HT1080 (cell line): ENCODE data around the gene CAMP. TPM values are rescaled to one million over a fixed set of nuclear protein-coding genes. Genes with fewer than 3 reads are reported as not detected.
A peak's percentile ranks its signal among the peaks of the same experiment; 100 is the strongest.
"Not testable (repeated sequence)": the region's sequence is repeated elsewhere in the genome, so short reads cannot be mapped to it uniquely, and the experiment has no call there.

Source experiments
- DNase-seq: peaks from one replicate; pipeline ENCODE4 v3.0.0-alpha.2; 2015; ENCODE audit warnings: low read depth
- total RNA-seq: library from RNA; depleted of rRNA; stranded (reverse); fragments of >200 nt; shearing (Covaris generic); gene quantifications from 2 replicates; pipeline ENCODE4 v1.2.3, GENCODE V29; 2014

The CAMP gene
- total RNA-seq, 1 experiment from 2014 or later = not detected

DNA sequence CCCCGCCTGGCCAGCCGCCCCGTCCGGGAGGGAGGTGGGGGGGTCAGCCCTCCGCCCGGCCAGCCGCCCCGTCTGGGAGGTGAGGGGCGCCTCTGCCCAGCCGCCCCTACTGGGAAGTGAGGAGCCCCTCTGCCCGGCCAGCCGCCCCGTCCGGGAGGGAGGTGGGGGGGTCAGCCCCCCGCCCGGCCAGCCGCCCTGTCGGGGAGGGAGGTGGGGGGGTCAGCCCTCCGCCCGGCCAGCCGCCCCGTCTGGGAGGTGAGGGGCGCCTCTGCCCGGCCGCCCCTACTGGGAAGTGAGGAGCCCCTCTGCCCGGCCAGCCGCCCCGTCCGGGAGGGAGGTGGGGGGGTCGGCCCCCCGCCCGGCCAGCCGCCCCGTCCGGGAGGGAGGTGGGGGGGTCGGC, 11.5 kb upstream of the CAMP start:
- not testable (repeated sequence) for DNase-seq

DNA sequence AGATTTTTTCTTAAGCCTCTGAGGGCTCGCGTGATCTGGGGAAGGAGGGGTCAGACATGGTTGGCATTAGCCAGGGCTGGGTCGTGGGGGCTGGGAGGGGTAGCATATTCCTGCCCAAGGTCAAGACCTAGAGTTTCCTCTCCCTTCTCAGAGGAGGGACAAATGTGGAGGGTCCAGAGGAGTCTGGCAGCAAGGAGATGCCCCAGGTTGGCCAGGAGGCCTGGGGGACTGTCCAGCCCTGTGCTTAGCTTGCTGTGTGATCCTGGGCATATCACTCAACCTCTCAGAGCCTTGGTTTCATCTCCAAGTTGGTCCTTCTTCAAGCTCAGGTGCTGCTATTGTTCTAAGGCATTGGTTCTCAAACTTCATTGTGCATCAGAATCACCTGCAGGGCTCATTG, 9.1 kb upstream of the CAMP start:
- DNase-seq = no peak

DNA sequence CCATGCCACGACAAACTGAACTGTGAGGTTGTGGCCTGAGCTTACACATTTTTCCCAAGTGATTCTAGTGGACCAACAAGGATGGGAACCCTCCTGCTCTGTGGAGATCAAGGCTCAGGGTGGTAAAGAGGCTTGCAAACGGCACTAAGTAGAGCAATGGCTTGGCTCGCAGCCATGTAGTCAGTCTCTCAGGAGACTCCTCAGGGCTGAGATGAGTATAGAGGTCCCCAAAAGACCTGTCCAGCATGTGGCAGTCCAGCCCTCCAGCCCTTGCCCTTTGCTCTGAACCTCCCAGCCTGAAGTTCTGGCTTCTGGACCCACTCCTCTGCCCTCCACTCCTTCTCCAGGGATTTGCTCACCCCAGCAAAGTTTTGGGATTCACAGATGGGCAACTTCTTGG, 8.3 kb upstream of the CAMP start:
- no peak for DNase-seq

DNA sequence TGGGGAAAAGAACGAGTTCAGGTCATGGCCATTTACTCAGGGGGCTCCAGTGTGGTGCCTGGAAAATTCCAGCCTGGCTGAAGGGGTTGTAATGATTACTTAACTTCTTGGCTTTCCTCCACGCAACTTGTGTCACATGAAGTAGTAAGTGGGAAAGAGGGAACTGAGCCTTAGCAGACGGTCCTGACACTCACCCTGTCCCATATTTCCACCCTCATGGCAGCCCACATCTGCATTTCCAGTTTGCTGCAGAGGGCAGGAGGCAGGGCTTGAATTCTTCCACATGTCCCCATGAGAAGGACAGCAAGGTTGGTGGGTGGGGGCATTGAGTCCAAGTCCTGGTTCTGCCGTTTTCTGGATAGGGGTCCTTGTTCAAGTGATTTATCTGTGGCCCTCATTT, 7.8 kb upstream of the CAMP start:
- no peak for DNase-seq

DNA sequence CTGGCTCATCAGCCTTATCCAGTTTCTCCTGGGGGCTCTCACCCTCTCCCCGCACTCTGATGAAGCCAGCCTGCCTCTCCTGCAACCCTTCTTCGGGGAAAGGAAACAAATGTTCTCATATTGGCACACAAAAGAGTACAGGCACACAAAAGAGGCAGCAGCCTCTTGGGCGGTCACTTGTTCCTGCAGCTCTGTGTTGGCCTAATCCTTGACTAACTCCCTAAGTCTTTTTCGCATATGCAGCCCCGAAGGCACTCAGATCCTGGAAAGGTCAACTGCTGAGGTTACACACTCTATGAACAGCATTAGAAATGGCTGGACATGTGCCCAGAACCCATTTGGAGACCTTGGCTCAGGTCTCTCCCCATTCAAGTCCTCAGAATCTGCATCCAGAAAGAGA, 7.4 kb upstream of the CAMP start:
- no peak for DNase-seq

DNA sequence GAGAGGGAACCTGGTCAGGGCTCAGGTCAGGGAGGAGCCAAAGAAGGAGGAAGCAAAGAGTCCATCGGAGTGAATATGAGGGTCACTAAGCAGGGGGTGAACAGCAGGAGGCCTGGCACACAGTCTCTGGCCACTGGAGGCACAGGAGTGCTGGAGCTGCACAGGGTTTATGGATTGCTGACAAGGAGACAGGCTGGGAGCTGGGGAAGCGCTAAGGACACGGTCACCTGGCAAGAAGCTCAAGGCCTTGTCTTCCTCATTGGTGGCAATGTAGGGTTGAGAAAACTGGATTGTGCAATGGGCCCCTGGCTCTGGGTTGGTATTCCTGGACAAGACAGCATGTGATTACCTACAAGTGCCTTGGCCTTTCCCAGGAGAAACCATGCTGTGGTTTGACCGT, 5.8 kb upstream of the CAMP start:
- DNase-seq = no peak

DNA sequence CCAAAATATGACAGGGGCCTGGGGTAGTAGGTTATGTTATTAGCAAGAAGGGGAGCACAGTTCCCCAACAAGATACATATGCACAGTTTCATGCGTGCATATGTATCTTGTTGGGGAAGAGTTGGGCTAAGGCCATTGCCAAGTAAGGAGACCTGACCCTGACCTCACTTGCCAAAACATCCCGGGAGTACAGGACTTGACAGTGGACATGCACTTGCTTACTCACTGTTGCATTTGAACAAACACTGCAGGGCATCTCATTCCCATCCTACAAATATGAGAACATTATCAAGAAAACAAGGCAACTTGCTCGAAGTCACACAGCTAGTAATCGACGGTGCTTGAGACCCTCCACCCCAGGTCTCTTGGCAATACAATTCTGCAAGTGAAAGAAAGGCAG, 4.8 kb upstream of the CAMP start:
- no peak for DNase-seq

DNA sequence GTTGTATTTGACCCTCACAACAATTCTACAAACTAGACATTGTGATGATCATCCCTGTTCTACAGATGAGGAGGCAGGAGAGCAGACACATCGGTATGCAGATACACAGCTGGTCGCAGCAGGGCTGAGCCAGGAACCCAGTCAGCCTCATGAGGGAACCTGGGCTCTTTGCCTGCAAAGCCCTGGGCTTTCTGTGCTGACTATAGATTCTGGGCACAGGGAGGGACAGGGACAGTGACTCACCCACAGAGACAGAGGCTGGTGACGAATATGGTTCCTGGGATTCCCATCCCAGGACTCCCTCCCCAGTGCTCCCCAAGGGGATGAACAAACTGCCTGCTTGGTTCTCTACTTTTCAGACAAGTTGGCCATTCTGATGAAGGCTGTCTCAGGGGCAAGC, 3.8 kb upstream of the CAMP start:
- no peak for DNase-seq

DNA sequence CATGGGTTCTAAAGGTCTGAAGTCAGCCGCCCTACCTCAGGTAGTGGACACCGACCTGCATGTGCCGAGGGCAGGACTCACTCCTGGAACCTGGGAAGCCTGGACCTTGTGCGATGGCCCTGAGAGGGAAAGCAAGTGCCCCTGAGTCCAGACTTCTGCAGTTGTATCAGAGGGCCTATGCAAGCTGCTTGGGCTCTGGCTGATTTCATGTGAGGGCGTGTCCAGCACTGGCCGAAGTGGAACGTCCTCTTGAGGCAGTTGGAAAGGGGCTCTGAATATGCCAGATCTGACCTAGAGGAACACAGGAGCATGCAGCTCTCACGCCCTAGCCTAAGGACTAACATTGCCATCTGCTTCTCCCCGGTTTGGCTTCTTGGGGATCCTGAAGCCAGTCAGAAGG, 2.5 kb upstream of the CAMP start:
- DNase-seq = no peak

DNA sequence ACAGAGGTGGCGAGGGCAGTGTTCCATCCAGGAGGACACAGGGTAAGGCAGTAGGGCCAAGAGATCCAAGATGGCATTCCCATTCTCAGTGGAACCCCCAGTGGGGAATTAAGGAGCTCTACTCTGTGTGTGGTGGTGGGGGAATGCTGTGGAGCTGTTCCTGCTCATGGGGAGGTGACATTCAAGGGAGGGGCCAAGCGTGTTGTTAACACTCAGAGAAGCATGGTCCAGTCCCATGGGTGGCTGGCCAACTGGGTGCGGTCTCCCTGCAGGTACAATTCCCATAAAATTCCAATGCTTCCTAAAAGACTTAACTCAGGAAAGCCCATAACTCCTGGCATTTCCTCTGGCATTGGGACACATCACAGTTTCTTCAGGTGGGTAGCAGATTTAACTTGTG, 2.3 kb downstream of the CAMP start:
- DNase-seq = no peak

DNA sequence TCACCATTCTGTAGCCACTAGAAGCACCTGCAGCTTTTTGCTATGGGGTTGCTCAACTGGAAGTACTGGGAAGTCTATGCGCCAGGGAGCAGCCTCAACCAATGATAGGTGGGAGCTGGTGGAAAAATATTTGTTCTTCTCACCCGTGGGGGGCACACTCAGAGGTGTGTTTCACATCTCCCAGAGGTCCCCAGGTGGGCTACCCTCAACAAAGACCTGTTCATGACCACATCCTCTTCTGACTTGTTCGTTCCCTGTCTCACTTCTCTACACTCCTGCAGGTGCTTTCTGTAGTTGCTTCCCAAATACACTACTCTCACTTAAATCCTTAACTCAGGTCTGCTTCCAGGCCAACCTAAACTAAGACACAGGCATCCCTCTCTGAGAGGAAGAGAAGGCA, 3.6 kb downstream of the CAMP start:
- DNase-seq = no peak

DNA sequence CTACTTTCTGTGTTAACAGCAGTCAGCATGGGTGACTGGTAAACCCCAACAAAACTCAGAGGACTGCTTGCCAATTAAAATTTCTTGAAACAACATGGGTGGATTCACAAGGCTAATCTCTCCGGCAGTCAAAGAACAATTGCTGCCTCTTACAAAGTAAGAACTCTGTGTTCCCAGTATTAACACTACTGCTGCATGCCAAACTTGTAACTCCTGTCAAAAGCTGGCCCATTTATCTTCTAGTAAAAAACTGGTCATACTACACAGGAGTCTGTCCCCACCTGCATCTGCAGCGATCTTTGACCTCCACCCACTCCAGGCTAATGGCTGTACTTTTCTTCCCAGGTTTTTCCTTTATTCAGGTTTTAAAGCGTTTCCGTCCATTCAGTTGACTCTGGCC, 8.9 kb downstream of the CAMP start:
- no peak for DNase-seq

DNA sequence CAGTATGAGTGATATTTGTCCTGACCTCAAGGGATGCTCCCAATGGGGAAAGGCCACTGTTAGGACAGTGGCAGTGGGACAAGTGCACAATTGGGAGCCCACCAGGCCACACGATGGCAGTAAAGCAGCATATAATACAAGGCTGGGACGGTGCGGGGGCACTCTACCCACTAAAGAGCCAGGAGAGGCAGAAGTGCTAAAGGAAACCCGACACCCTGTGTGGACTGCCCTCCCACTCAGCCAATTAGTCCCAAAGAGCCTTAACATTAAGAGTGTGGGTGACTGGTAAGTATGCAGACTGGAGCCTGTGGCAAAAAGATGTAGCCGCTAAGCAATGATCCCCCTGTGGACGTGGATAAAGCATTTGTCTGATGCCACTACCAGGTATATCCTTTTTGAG, 9.4 kb downstream of the CAMP start:
- peak; percentile 79 for DNase-seq

DNA sequence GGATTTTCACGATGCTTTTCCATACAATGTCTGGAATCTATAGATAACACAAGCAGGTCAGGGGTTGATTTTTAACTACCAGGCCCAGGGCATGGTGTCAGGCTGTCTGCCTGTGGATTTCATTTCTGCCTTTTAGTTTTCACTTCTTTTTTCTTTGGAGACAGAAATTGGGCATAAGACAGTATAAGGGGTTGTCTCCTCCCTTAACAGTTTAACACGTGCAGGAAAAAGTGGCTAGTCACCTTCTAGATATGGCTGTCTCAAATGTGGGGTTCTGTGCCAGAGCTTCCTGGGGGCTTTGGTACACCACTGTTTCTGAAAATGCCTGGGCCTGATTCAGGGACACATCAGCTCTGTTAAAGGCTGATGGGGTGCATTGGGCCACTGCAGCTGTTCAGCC, 10.2 kb downstream of the CAMP start:
- DNase-seq = no peak

DNA sequence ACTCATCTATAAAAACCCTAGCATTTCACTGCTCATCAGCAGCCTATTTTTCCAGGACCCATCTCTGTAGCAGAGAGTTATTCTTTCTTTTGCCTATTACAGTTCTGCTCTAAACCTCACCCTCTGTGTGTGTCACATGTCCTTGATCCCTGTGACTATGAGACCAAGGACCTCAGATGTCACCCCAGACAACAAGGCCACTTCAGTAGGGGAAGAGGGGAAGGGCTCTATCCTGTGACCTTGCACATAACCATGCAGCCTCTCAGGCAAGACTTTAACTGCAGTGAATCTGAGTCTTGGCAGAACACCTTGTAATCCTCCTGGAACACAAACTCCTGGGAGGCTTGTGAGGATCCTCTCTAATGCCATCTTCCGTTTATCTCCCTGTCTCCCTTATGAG, 13.2 kb downstream of the CAMP start:
- DNase-seq = no peak

DNA sequence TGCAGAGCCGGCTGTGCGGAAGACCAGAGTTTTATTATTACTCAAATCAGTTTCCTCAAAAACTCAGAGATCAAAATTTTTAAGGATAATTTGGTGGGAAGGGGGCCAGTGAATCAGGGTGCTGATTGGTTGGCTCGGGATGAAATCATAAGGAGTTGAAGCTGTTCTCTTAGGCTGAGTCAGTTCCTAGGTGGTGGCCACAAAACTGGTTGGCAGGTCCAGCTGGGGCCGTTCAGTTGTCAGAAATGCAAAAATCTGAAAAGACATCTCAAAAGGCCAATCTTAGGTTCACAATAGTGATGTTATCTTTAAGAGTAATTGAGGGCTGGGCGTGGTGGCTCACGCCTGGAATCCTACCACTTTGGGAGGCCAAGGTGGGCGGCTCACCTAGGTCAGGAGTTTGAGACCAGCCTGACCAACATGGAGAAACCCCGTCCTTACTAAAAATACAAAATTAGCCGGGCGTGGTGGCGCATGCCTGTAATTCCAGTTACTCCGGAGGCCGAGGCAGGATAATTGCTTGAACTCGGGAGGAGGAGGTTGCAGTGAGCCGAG, 15.3 kb downstream of the CAMP start:
- no peak for DNase-seq

DNA sequence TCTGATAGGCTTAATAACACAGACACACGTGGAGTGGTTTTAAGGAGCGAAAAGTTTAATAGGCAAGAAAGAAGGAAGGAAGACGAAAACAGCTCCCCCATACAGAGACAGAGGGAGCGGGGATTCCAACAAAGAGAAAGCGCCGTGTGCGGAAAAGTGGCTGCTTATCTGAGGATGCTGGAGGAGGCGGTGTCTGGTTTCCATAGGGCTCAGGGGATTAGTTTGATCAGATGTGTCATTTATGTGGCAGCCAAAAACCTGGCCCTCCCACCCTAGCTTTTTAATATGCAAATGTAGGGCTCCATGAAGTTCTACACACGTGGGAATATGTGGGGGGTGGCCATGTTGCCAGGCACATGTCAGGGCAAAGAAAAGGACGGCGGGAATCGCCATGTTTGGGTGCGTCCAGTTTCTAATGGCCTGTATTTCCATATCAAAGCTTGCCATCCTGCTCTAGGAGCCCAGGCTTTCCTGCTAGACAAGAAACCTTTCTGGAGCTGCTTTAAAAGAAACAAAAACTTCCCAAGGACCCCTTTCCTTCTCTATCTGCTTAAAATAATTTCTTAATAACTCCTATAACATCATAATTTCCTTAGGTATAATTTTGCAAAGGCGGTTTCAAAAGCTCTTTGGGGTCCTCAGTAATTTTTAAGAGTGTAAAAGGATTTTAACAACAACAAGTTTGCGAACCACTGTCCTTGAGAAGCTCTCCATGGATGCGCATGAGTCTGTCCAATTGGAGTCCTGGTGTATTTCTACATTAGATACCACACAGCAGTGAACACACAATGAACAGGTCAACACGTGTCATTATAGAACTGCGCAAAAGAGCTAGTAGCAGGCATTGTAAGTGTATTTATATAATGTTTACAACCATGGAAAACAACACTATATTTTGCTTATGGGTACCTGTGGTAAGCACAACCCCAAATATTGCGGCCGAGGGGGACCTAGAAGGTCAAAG, 17.0 kb downstream of the CAMP start:
- no peak for DNase-seq

DNA sequence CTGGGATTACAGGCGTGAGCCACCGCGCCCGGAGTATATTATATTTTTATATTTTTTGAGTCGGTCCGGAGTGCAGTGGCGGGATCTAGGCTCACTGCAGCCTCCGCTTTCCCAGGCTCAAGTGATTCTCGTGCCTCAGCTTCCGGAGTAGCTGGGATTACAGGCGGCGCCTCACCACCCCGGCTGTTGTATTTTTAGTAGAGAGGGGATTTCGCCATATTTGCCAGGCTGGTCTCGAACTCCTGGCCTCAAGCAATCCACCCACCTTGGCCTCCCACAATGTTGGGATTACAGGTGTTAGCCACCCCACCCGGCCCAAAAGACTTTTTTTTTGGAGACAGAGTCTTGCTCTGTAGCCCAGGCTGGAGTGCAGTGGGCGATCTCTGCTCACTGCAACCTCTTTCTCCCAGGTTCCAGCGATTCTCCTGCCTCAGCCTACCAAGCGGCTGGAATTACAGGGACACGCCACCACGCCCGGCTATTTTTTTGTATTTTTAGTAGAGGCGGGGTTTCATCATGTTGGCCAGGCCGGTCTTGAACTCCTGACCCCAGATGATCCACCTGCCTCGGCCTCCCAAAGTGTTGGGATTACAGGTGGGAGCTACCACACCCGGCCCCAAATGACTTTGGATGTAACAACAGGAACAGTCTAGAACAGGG, 18.6 kb downstream of the CAMP start:
- DNase-seq = no peak

DNA sequence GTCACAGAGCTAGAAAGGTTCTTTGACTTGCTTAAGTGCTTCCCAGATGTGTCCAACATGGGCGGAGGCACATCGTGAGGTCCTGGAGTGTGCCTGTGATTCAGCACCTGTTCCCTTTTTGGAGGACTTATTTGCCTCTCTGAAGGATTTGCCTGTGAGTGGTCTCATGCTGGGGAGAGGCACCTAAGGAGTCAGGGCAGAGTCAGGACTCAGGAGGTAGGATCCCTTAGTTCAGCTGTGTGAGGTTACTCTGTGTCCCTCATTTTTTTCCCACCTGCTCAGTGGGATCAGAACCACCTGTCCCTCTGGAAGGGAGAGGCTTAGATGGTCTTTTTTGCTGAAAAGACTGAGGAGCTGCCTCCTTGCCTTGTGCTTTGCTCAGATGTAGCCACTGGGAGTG, 20.6 kb downstream of the CAMP start:
- DNase-seq = no peak

DNA sequence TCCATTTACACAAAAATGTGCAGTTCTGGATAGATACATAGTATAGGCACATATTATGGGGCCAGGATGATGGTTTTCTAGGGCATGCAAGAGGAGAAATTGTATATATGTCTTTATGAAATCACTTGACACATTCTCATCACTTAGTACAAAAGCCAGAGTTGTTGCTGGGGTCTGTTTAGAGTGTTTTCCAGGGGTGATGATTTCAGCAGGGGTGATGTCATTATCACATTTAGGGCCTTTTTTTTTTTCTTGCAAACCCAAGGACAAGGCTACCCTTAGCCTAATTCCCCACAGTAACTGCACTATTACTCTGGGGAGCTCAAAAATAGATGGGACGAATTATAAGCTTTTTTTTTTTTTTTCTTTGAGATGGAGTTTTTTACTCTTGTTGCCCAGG, 21.2 kb downstream of the CAMP start:
- DNase-seq = no peak

DNA sequence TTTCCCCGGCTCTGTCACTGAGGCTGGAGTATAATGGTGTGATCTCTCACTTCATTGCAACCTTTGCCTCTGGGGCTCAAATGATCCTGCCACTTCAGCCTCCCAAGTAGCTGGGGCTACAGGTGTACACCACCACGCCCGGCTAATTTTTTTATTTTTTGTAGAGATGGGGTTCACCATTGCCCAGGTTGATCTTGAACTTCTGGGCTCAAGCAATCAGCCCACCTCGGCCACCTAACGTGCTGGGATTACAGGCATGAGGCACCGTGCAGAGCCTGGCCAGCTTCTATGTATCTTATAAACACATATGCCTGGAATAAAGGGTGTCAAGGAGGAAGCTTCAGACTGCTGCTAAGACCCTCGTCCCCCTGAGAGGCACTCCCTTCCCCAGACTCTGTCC, 21.8 kb downstream of the CAMP start:
- DNase-seq = no peak

DNA sequence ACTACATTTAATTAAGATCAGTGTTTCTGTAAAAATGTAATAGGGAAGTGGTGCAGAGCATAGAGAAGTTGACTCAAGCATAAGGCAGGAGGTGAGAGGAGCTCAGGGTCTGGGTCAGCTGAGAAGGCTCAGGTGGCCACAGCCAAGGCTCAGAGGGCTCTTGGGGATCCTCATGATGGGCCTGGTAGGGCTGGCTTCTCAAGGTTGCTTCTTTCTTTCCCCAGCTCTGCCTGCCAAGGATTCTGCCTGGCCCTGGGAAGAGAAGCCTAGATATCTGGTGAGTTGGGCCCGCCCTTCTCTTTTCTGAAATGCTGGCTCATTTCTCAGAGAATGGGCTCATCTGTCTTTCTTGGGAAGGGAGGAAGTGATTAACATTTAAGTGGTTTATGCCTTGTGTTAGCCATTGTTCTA, 24.1 kb downstream of the CAMP start:
- DNase-seq = peak; percentile 90
